Fibroblast of lung (primary cell): ENCODE results near the gene ACO2.

Experiments used
- EZH2 ChIP-seq: IDR thresholded peaks from 2 replicates; pipeline ENCODE4 v1.5.1; 2012; ENCODE audit warnings: low read length, control low read depth, mild to moderate bottlenecking; ENCODE audit errors: missing control alignments
- TF ChIP-seq, protein P1 (sequence below), 2 donors: IDR thresholded peaks in 1 of 2; conservative IDR thresholded peaks in 1 of 2; 1 replicate in 1 of 2; 2 replicates in 1 of 2; pipeline ENCODE4 v1.5.1; 2011 to 2012; ENCODE audit warnings: low read length in 2 of 2, control low read depth in 1 of 2, inconsistent platforms in 1 of 2, low read depth in 1 of 2, mild to moderate bottlenecking in 1 of 2

- TF ChIP-seq, protein P1, sequence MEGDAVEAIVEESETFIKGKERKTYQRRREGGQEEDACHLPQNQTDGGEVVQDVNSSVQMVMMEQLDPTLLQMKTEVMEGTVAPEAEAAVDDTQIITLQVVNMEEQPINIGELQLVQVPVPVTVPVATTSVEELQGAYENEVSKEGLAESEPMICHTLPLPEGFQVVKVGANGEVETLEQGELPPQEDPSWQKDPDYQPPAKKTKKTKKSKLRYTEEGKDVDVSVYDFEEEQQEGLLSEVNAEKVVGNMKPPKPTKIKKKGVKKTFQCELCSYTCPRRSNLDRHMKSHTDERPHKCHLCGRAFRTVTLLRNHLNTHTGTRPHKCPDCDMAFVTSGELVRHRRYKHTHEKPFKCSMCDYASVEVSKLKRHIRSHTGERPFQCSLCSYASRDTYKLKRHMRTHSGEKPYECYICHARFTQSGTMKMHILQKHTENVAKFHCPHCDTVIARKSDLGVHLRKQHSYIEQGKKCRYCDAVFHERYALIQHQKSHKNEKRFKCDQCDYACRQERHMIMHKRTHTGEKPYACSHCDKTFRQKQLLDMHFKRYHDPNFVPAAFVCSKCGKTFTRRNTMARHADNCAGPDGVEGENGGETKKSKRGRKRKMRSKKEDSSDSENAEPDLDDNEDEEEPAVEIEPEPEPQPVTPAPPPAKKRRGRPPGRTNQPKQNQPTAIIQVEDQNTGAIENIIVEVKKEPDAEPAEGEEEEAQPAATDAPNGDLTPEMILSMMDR (conservative IDR thresholded peaks at IDR 0.05 in 1 of 2, IDR thresholded peaks at IDR 0.05 in 1 of 2; ENCODE audit: low read depth in 1 of 2, low read length in 2 of 2) = no peak
- no peak for TF ChIP-seq EZH2
Measured at GRCh38 chr22:41575533-41575932, 106.6 kb downstream of the ACO2 start.
